ENCODE results near the gene NRXN3.

The NRXN3 gene

GRCh38 chr14:79407572-79407971 lies 1237.4 kb downstream of the NRXN3 start:
- H3K36me3 ChIP-seq (ENCODE audit: insufficient read depth, low read length): no peaks in the 10 kb centered on the region
- no peak overlapping the region for H3K9ac ChIP-seq (ENCODE audit: low read length)
- H3K27ac ChIP-seq (ENCODE audit: low read depth, low read length, poor library complexity, severe bottlenecking): no peak overlapping the region
- no peaks in the 10 kb centered on the region for H4K20me1 ChIP-seq (ENCODE audit: insufficient read depth, low read length)
- TF ChIP-seq EZH2 (IDR thresholded peaks at IDR 0.05; ENCODE audit: borderline replicate concordance, low read length) (no peak), CTCF (IDR thresholded peaks at IDR 0.05; ENCODE audit: low read length) (no peak)
- no peak overlapping the region for H3K4me3 ChIP-seq (ENCODE audit: low read depth, low read length, poor library complexity, severe bottlenecking)
- no peaks in the 10 kb centered on the region for H3K9me2 ChIP-seq (ENCODE audit: low read depth, low read length)
- H3K79me2 ChIP-seq (ENCODE audit: insufficient read depth, low read length): no peaks in the 10 kb centered on the region
- no peak overlapping the region for H2AFZ ChIP-seq (ENCODE audit: low read length)
- H3K9me3 ChIP-seq (ENCODE audit: low read length): no peaks in the 10 kb centered on the region
- no peaks in the 10 kb centered on the region for H3K4me1 ChIP-seq (ENCODE audit: insufficient read depth, low read length, severe bottlenecking)
- H3K27me3 ChIP-seq (ENCODE audit: insufficient read depth, low read length): no peaks in the 10 kb centered on the region
- no peak overlapping the region for H3K4me2 ChIP-seq (ENCODE audit: low read length)
- H3F3A ChIP-seq (ENCODE audit: insufficient read depth, low read length): no peaks in the 10 kb centered on the region

GRCh38 chr14:79408696-79409095 lies 1238.5 kb downstream of the NRXN3 start:
- Histone ChIP-seq H2AFZ (ENCODE audit: low read length) (no peak overlapping the region), H3K27ac (ENCODE audit: low read depth, low read length, poor library complexity, severe bottlenecking) (no peak overlapping the region), H3K9ac (ENCODE audit: low read length) (no peak overlapping the region), H3K4me2 (ENCODE audit: low read length) (no peak overlapping the region), H3K36me3 (ENCODE audit: insufficient read depth, low read length) (no peaks in the 10 kb centered on the region), H3K9me2 (ENCODE audit: low read depth, low read length) (no peaks in the 10 kb centered on the region), H4K20me1 (ENCODE audit: insufficient read depth, low read length) (no peaks in the 10 kb centered on the region), H3K4me3 (ENCODE audit: low read depth, low read length, poor library complexity, severe bottlenecking) (no peak overlapping the region), H3K9me3 (ENCODE audit: low read length) (no peaks in the 10 kb centered on the region), H3K27me3 (ENCODE audit: insufficient read depth, low read length) (no peaks in the 10 kb centered on the region), H3K4me1 (ENCODE audit: insufficient read depth, low read length, severe bottlenecking) (no peaks in the 10 kb centered on the region), H3F3A (ENCODE audit: insufficient read depth, low read length) (no peaks in the 10 kb centered on the region), H3K79me2 (ENCODE audit: insufficient read depth, low read length) (no peaks in the 10 kb centered on the region)
- TF ChIP-seq CTCF (IDR thresholded peaks at IDR 0.05; ENCODE audit: low read length) (no peak), EZH2 (IDR thresholded peaks at IDR 0.05; ENCODE audit: borderline replicate concordance, low read length) (no peak)

GRCh38 chr14:79411403-79412174 lies 1241.4 kb downstream of the NRXN3 start:
- no peaks in the 10 kb centered on the region for H3K27me3 ChIP-seq (ENCODE audit: insufficient read depth, low read length)
- no peaks in the 10 kb centered on the region for H3F3A ChIP-seq (ENCODE audit: insufficient read depth, low read length)
- no peak overlapping the region for H3K4me2 ChIP-seq (ENCODE audit: low read length)

More at GRCh38 chr14:79411403-79412174, 1241.4 kb downstream of the NRXN3 start:
- Histone ChIP-seq H4K20me1 (ENCODE audit: insufficient read depth, low read length) (no peaks in the 10 kb centered on the region), H3K9me2 (ENCODE audit: low read depth, low read length) (no peaks in the 10 kb centered on the region), H3K79me2 (ENCODE audit: insufficient read depth, low read length) (no peaks in the 10 kb centered on the region), H2AFZ (ENCODE audit: low read length) (no peak overlapping the region), H3K9me3 (ENCODE audit: low read length) (no peaks in the 10 kb centered on the region), H3K27ac (ENCODE audit: low read depth, low read length, poor library complexity, severe bottlenecking) (no peak overlapping the region), H3K36me3 (ENCODE audit: insufficient read depth, low read length) (no peaks in the 10 kb centered on the region), H3K4me3 (ENCODE audit: low read depth, low read length, poor library complexity, severe bottlenecking) (no peak overlapping the region), H3K4me1 (ENCODE audit: insufficient read depth, low read length, severe bottlenecking) (no peaks in the 10 kb centered on the region), H3K9ac (ENCODE audit: low read length) (no peak overlapping the region)
- TF ChIP-seq CTCF (IDR thresholded peaks at IDR 0.05; ENCODE audit: low read length): no peak

All from OCI-LY1 (cell line).